ENCODE measurements around the gene ADAMTS9. TPM values are rescaled to one million over a fixed set of nuclear protein-coding genes. Genes with fewer than 3 reads are reported as not detected.

Gene ADAMTS9
- total RNA-seq, 3 donors from 2014 or later (not counting 1 experiment from before 2014, with no cell fraction given) = not detected

DNA sequence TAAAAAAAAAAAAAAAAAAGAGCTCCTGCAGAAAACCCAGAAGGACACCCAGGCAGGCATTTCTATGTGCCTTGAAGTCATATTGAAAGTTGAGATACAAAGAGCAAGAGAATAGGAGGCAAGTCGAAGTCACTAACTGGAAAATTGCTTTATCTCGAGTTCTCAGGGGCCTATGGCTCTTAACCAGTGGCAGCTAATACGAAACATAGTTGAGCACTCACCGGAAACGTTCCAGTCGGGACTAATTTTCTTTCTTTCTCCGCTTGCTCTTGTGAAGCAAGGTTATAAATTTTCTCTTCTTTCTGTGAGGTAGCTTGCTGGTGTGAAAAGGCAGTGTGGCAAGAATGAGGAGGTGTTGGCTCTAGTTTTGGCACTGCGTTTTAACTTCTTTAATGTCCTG, 181.5 kb downstream of the ADAMTS9 start:
- Histone ChIP-seq H3K4me3 (ENCODE audit: low read length) (no peak overlapping the region), H3K27ac (ENCODE audit: low read length) (no peak overlapping the region), H3K4me1 (ENCODE audit: control insufficient read depth, insufficient read depth, low read length) (no peaks in the 10 kb centered on the region), H3K9me3 (ENCODE audit: control insufficient read depth, insufficient read depth, low read length) (no peaks in the 10 kb centered on the region), H3K36me3 (ENCODE audit: control insufficient read depth, insufficient read depth, low read length) (no peaks in the 10 kb centered on the region), H3K27me3 (ENCODE audit: control insufficient read depth, insufficient read depth, low read length) (no peaks in the 10 kb centered on the region)
- WGBS (ENCODE audit: insufficient coverage) = 82% methylated on average over 8 of the region's 8 CpGs
- ATAC-seq (no peak), DNase-seq (no peak)
- no peak overlapping the region for H3K4me3 Mint-ChIP-seq
- TF ChIP-seq, protein P1, sequence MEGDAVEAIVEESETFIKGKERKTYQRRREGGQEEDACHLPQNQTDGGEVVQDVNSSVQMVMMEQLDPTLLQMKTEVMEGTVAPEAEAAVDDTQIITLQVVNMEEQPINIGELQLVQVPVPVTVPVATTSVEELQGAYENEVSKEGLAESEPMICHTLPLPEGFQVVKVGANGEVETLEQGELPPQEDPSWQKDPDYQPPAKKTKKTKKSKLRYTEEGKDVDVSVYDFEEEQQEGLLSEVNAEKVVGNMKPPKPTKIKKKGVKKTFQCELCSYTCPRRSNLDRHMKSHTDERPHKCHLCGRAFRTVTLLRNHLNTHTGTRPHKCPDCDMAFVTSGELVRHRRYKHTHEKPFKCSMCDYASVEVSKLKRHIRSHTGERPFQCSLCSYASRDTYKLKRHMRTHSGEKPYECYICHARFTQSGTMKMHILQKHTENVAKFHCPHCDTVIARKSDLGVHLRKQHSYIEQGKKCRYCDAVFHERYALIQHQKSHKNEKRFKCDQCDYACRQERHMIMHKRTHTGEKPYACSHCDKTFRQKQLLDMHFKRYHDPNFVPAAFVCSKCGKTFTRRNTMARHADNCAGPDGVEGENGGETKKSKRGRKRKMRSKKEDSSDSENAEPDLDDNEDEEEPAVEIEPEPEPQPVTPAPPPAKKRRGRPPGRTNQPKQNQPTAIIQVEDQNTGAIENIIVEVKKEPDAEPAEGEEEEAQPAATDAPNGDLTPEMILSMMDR (IDR thresholded peaks at IDR 0.05) = no peak
- no peaks in the 10 kb centered on the region for H3K4me1 Mint-ChIP-seq
- no peaks in the 10 kb centered on the region for H3K27me3 Mint-ChIP-seq (ENCODE audit: low read depth in 2 of 2)
- peaks cover 2 to 4% of the 10 kb centered on the region in 2 donors for H3K9me3 Mint-ChIP-seq
- no peak overlapping the region for H3K27ac Mint-ChIP-seq
- intact Hi-C loops (cut with micrococcal nuclease) = no loop called here
- no peaks in the 10 kb centered on the region for H3K36me3 Mint-ChIP-seq

DNA sequence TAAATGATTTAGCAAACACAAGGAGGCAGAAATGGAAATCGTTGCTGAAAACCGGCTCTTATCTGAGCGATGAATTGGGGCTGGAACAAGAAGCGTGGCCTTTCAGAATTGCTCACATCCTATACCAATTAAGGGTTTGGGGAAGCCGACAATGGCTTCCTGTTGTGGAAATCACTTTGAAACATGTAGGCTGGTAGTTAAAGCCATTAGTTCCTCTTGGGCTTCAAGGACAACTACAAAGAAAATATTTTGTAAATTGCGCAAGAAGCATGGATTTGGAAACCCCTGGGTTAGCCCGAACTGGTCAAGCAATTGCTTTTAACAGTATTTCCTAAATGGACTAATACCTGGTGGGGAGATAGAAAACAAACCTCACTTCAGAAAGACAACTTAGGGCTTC, 182.4 kb downstream of the ADAMTS9 start:
- no peak overlapping the region for H3K27ac ChIP-seq (ENCODE audit: low read length)
- no peaks in the 10 kb centered on the region for H3K9me3 ChIP-seq (ENCODE audit: control insufficient read depth, insufficient read depth, low read length)
- Mint-ChIP-seq H3K27me3 (ENCODE audit: low read depth in 2 of 2) (no peaks in the 10 kb centered on the region), H3K9me3 (peaks cover 2 to 4% of the 10 kb centered on the region in 2 donors), H3K4me3 (no peak overlapping the region), H3K36me3 (no peaks in the 10 kb centered on the region), H3K4me1 (no peaks in the 10 kb centered on the region), H3K27ac (no peak overlapping the region)
- intact Hi-C loops (cut with micrococcal nuclease) = no loop called here
- H3K4me3 ChIP-seq (ENCODE audit: low read length) = no peak overlapping the region
- H3K36me3 ChIP-seq (ENCODE audit: control insufficient read depth, insufficient read depth, low read length) = no peaks in the 10 kb centered on the region
- TF ChIP-seq, protein P1 (IDR thresholded peaks at IDR 0.05) = no peak
- no peak for ATAC-seq
- H3K4me1 ChIP-seq (ENCODE audit: control insufficient read depth, insufficient read depth, low read length) = no peaks in the 10 kb centered on the region
- no peak for DNase-seq
- H3K27me3 ChIP-seq (ENCODE audit: control insufficient read depth, insufficient read depth, low read length) = no peaks in the 10 kb centered on the region
- WGBS (ENCODE audit: insufficient coverage) = 2% methylated on average over 7 of the region's 7 CpGs

DNA sequence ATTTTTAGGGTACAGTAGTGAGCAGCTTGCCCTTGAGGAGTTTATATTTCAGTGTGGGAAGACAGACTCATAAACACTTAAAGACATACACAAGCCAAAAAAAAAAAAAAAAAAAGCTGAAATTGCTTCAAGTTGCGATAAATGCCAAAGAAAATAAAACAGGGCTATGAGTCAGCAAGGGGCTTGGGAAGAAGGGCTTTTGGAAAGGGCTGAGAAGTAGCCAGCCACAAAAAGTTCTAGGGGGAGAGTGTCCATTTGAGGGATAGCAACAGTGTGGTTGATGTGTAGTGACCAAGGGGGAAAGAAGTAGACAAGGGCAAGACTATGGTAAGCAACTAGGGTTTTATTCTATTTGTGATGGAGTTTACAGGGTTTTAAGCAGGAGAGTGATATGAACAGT, 185.5 kb downstream of the ADAMTS9 start:
- intact Hi-C loops (cut with micrococcal nuclease) = no loop called here
- no peaks in the 10 kb centered on the region for H3K36me3 ChIP-seq (ENCODE audit: control insufficient read depth, insufficient read depth, low read length)
- Mint-ChIP-seq H3K27me3 (ENCODE audit: low read depth in 2 of 2) (no peaks in the 10 kb centered on the region), H3K9me3 (peaks cover 2 to 5% of the 10 kb centered on the region in 2 donors), H3K27ac (no peak overlapping the region), H3K4me3 (no peak overlapping the region), H3K4me1 (no peaks in the 10 kb centered on the region), H3K36me3 (no peaks in the 10 kb centered on the region)
- no peaks in the 10 kb centered on the region for H3K27me3 ChIP-seq (ENCODE audit: control insufficient read depth, insufficient read depth, low read length)
- no peak overlapping the region for H3K4me3 ChIP-seq (ENCODE audit: low read length)
- 88% methylated on average over 1 of the region's 1 CpG for WGBS (ENCODE audit: insufficient coverage)
- no peak for ATAC-seq
- no peak for DNase-seq
- TF ChIP-seq, protein P1 (IDR thresholded peaks at IDR 0.05) = no peak
- no peaks in the 10 kb centered on the region for H3K9me3 ChIP-seq (ENCODE audit: control insufficient read depth, insufficient read depth, low read length)
- H3K27ac ChIP-seq (ENCODE audit: low read length) = no peak overlapping the region
- no peaks in the 10 kb centered on the region for H3K4me1 ChIP-seq (ENCODE audit: control insufficient read depth, insufficient read depth, low read length)

DNA sequence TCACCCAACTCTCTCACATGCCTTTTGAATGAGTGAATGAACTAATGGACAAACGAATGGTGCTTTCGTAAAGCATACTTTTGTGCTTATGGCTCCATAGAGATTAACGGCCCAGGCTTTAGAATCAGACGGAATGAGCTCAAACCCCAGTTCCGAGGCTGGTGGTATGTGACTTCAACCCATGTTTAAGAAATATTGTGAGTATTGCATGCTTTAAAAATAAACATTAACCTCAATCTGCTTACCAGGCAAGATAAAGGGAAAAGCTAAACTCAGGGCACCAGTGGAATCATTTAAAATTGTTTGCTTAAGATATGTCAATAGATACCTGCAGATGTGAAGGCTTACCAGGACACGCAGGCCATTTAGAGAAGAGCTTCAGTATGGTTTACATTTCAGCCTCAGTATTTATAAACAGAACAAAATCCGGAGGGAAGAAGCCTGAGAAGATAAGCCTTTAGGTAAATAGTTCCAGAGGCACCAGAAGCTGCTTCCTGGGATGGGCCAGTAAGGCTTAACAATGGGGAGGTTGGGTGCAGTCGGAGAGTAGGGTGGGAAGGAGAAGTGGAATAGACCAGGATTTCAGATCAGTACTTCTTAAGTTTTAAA, 186.4 kb downstream of the ADAMTS9 start:
- Mint-ChIP-seq H3K4me3 (no peak overlapping the region), H3K9me3 (peaks cover 2 to 5% of the 10 kb centered on the region in 2 donors), H3K36me3 (no peaks in the 10 kb centered on the region), H3K4me1 (no peaks in the 10 kb centered on the region), H3K27ac (no peak overlapping the region), H3K27me3 (ENCODE audit: low read depth in 2 of 2) (no peaks in the 10 kb centered on the region)
- no peak for ATAC-seq
- intact Hi-C loops (cut with micrococcal nuclease) = no loop called here
- Histone ChIP-seq H3K27me3 (ENCODE audit: control insufficient read depth, insufficient read depth, low read length) (no peaks in the 10 kb centered on the region), H3K4me3 (ENCODE audit: low read length) (no peak overlapping the region), H3K27ac (ENCODE audit: low read length) (no peak overlapping the region), H3K4me1 (ENCODE audit: control insufficient read depth, insufficient read depth, low read length) (no peaks in the 10 kb centered on the region), H3K36me3 (ENCODE audit: control insufficient read depth, insufficient read depth, low read length) (no peaks in the 10 kb centered on the region), H3K9me3 (ENCODE audit: control insufficient read depth, insufficient read depth, low read length) (no peaks in the 10 kb centered on the region)
- 48% methylated on average over 8 of the region's 8 CpGs for WGBS (ENCODE audit: insufficient coverage)
- DNase-seq = no peak
- TF ChIP-seq, protein P1 (IDR thresholded peaks at IDR 0.05) = no peak
